Stimulated activated CD8-positive, alpha-beta memory T cell treated with anti-CD3 and anti-CD28 coated beads, Interleukin-4, amount 100 ng/mL, for 4 hours (primary cell): ENCODE data around the gene REXO4.
"Not testable (repeated sequence)": the region's sequence is repeated elsewhere in the genome, so short reads cannot be mapped to it uniquely, and the experiment has no call there.

Experiments used
- DNase-seq, 2 donors: peaks; one replicate each; pipeline ENCODE4 v3.0.0-alpha.2; 2020; ENCODE audit warnings: low read depth in 2 of 2, low spot score in 1 of 2

The REXO4 gene

DNA sequence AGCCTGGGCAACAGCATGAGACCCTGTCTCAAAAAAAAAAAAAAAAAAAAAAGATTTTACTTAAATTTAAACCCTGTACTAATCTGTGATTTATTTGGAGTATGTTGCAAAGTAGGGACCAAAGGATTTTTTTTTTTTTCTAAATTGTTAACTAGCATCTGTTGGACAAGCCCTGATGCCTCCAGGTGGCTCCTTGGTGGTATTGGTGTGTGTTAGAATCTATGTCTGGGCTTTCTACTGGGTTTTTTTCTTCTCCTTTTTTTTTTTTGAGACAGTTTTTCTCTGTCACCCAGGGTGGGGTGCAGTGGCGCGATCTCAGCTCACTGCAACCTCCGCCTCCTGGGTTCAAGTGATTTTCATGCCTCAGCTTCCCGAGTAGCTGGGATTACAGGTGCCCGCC lies 34.1 kb upstream of the REXO4 start:
- not testable (repeated sequence) for DNase-seq

DNA sequence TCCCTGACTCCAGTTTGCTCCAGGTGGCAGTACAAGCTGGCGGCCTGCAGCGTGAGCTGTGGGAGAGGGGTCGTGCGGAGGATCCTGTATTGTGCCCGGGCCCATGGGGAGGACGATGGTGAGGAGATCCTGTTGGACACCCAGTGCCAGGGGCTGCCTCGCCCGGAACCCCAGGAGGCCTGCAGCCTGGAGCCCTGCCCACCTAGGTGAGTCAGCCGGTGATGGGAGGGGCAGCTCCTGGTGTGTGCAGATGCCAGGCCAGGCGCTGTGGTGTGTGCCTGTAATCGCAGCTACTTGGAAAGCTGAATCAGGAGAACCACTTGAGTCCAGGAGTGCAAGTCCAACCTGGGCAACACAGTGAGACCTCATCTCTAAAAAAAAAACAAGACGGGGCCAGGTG lies 31.9 kb upstream of the REXO4 start:
- no peak for DNase-seq

- DNase-seq: no peak
These were observed 30.7 kb upstream of the REXO4 start for GRCh38 chr9:133448487-133448972.

GRCh38 chr9:133445293-133445969 lies 27.6 kb upstream of the REXO4 start:
- DNase-seq: no peak

GRCh38 chr9:133443982-133444381 lies 26.2 kb upstream of the REXO4 start:
- no peak for DNase-seq

DNA sequence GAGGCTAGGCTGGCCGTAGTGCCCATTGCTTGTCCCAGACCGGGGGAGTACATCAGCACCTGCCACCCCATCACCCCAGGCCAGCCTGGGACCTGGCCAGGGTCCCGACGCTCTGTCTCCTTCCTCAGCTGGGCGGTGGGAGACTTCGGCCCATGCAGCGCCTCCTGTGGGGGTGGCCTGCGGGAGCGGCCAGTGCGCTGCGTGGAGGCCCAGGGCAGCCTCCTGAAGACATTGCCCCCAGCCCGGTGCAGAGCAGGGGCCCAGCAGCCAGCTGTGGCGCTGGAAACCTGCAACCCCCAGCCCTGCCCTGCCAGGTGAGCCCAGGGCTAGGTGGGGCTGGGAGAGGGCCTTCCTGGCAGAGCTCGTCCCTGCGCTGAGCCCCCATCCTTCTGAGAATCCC lies 25.4 kb upstream of the REXO4 start:
- no peak for DNase-seq

DNA sequence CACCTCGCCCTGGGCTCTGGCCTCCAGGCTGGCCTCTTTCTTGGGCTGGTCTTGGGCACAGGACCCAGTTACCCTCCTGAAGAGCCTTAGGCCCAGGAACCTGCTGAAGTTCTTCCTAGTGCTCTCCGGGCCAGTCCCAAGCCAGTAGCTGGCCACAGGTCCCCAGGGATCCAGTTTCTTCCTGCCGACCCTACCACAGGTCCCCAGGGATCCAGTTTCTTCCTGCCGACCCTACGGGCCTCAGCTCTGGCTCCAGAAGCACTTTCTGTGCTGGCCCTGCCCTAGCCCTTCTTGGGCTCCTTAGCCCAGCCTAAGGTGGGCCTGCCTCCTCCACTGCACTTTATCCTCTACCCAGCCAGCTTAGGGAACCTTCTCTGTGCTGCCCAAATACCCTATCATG lies 23.8 kb upstream of the REXO4 start:
- no peak for DNase-seq

DNA sequence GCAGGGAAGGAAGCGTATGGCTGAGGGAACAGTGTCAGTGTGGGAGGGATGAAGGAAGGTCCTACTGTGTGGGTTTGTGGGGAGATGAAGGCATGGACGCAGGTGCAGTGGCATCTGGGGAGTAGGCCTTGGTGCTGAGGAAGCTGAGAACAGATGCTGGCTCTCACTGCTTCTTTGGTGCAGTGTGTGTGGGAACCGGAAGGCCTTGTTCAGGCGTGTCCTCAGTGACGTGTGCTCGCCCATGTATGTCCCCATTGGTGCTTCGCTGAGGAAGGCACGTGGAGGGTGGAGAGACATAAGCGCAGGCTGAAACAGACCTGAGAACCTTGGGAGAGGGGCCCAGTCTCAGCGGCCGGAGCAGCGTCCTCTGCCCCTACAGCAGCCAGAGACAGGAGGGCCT lies 23.1 kb upstream of the REXO4 start:
- DNase-seq: no peak

- no peak for DNase-seq
These were observed 21.5 kb upstream of the REXO4 start for GRCh38 chr9:133439337-133439736.

GRCh38 chr9:133437753-133438531 lies 20.1 kb upstream of the REXO4 start:
- DNase-seq: no peak

DNA sequence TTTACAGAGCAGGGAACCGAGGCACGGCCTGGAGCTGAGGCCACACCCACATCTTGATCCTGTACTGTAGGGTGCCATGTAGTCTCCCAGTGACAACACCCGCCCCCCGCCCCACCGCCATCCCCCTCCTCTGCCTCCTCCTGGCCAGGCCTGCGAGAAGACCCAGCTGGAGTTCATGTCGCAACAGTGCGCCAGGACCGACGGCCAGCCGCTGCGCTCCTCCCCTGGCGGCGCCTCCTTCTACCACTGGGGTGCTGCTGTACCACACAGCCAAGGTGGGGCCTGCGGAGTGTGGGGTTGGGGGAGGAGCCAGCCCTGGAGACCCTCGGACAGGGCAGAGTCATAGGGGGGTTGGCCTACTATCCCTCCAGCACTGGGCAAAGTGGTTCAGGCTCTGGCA lies 18.9 kb upstream of the REXO4 start:
- no peak for DNase-seq

- DNase-seq: no peak
These were observed 15.6 kb upstream of the REXO4 start for GRCh38 chr9:133433351-133433843.

GRCh38 chr9:133430244-133430643 lies 12.4 kb upstream of the REXO4 start:
- DNase-seq: no peak

DNA sequence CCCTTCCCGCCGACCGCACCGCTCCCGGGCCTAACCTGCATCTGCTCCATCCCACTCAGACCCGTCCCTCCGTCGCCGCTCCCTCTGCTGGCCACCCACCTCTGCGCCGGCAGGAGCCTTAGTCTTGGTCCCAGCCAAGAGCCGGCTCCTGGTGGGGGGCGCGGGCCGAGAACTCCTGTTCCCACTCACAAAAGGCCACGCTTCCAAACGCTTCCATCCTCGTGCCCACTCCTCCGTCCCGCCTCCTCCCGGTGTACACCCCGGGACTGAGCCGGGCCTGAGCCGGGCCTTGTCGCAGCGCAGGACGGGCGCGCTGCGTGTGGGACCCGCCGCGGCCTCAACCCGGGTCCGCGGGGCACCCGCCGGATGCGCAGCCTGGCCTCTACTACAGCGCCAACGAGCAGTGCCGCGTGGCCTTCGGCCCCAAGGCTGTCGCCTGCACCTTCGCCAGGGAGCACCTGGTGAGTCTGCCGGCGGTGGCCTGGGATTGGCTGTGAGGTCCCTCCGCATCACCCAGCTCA lies 11.9 kb upstream of the REXO4 start:
- no peak for DNase-seq

GRCh38 chr9:133429214-133429613 lies 11.4 kb upstream of the REXO4 start:
- DNase-seq: no peak

- no peak for DNase-seq
These were observed 10.8 kb upstream of the REXO4 start for GRCh38 chr9:133428617-133429101.

GRCh38 chr9:133427658-133428348 lies 10.0 kb upstream of the REXO4 start:
- DNase-seq: no peak

DNA sequence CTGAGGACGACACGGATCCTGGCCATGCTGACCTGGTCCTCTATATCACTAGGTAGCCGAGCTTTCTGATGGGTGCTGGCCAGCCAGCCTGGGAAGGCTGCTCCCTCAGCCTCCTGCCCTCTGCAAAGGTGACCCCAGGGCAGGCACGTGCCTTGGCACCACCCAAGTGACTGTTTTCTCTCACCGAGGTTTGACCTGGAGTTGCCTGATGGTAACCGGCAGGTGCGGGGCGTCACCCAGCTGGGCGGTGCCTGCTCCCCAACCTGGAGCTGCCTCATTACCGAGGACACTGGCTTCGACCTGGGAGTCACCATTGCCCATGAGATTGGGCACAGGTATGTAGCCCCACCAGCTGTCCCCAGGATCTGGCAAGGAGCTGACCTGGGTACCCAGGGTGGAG lies 8.2 kb upstream of the REXO4 start:
- no peak for DNase-seq

DNA sequence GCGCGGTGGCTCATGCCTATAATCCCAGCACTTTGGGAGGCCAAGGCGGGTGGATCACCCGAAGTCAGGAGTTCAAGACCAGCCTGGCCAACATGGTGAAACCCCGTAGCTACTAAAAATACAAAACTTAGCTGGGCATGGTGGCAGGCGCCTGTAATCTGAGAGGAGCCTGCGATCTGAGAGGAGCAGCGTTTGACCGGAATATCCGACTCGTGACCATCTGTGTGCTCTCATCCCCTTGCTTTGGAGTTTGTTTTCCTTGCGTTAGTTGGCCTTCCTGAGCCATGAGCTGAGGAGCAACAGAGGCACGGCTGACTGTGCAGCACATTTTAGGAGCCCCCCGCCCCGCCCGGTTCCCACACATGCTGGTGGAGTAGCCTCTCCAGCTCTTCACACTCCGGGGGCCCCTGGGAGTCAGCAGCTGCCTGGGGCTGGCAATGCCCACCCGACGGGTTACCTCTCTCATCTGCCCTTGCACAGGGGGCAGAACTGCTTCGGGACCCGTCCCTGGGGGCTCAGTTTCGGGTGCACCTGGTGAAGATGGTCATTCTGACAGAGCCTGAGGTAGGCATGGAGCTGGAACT lies 7.3 kb upstream of the REXO4 start:
- no peak for DNase-seq

GRCh38 chr9:133424187-133424586 lies 6.4 kb upstream of the REXO4 start:
- DNase-seq: no peak

DNA sequence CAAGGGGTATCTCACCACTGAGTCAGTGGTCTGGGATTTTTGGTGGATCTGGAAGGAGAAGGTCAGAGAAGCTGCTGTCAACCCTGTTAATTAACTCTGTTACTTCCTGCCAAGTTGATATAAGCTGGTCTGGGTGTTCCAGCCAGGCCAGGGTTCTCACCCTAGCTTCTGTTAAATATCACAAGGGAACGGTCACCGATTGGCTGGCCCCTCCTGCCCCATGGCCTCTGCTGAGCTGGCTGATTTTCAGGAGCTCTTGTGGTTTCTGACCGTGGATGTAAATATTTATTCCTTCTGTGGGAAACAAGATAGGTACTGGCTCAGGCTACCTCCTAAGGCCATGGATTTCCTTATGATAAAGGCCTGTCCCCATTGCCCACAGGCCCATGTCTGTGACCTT lies 5.4 kb upstream of the REXO4 start:
- no peak for DNase-seq
